GM18498 (cell line): ENCODE measurements around the gene IL17REL.

Experiments
- ATAC-seq: cut with Tn5 transposase; IDR thresholded peaks from one replicate; pipeline ENCODE4 v1.9.1; 2021; ENCODE audit warnings: mild to moderate bottlenecking, moderate library complexity; ENCODE audit not compliant: unreplicated experiment

IL17REL gene

DNA sequence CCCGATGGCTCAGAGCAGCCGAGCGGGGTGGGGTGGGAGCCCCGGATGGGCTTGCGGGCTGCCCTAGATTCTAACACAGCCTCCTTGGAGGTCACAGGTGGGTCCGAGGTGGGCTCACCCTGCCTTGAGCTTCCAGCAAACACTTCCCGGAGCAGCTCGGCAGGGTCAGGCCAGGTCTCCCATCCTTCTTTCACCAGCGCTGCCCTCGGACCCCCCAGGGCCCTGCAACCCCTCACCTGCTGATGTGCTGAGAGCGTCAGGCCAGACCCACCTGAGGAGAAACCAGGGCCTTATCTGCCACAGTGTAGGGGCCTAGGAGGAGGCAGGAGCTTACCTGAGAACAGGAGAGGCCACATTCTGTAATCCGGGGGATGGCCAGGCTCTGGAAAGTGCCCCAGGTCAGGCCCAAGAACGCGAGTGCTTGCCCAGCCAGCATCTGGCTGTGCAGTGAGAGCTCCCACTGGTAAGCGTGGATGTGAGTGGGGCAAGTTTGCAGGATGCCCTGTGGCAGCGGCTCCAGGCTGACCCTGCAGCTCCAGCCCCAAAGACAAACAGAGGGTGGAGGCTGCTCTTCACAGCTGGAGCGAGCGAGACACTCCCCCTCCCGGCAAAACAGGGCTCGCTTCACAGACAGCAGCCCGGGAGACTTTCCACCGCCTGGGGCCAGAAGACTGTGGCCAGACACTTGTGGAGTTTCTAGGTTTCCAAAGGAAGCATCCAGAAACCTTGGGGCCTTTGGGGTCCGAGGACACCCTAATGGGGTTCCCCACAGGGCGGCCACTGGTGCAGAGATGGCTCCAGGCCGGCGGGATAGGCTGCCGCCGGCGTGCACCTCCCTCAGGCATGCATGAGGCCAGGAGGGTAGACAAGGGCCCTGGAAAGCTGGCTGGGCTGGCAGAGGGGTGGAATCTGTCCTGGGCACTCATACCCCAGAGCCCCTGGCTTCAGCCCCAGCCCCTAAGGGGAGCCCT is at the start of gene IL17REL:
TSS of gene IL17REL (minus strand) at position 555 of the 971 bp plus-strand sequence. CDS start at position 436, 119 bp downstream.
- no peak for ATAC-seq

DNA sequence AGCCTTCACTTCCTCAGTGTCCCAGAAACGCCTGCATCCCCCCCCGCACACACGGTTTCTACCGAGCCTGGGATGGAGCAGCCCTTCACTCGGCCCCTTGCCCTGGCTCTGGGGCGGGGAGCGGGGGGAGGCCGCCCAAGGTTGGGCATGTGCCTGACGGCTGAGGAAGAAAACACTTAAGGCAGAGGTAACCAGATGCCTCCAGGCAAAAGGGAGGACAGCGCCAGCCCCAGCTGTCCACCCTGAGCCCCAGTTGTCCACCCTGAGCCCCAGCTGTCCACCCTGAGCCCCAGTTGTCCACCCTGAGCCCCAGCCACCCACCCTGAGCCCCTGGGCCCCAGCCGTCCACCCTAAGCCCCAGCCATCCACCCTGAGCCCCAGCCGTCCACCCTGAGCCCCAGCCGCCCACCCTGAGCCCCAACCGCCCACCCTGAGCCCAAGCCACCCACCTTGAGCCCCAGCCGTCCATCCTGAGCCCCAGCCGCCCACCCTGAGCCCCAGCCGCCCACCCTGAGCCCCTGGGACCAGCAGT is 49.3 kb upstream of the IL17REL start:
- no peak for ATAC-seq

DNA sequence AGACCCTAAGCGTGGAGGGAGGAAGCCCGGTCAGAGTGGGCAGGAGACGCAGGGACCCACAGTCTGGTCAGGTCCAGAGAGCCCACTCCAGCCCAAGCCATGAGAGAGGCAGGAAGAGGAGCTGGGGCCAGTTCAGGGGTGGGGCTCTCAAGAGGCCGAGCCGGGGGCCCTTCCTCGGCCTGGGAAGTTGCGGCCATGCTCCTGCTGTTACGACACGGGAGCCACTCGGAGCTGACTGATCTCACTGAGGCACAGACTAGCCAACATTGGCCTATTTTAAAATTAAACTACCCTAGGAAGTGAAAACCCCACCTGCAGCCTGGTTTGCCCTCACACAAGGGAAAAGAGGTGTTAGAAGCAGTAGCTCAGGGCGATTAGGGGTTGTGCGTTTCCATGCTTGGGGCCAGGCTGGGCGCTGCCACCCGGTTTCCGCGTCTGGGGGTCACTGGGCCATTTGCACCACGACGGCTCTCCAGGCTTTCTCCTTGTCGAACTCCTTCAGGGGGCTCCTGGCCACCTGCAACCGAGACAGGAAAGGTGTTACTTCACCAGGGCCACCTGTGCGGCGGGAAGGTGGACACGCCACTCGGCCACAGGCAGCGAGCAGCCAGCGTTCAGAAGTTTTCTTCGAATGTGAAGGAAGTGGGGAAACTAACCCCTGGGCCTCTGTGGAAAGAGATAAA is 48.7 kb upstream of the IL17REL start:
- no peak for ATAC-seq

DNA sequence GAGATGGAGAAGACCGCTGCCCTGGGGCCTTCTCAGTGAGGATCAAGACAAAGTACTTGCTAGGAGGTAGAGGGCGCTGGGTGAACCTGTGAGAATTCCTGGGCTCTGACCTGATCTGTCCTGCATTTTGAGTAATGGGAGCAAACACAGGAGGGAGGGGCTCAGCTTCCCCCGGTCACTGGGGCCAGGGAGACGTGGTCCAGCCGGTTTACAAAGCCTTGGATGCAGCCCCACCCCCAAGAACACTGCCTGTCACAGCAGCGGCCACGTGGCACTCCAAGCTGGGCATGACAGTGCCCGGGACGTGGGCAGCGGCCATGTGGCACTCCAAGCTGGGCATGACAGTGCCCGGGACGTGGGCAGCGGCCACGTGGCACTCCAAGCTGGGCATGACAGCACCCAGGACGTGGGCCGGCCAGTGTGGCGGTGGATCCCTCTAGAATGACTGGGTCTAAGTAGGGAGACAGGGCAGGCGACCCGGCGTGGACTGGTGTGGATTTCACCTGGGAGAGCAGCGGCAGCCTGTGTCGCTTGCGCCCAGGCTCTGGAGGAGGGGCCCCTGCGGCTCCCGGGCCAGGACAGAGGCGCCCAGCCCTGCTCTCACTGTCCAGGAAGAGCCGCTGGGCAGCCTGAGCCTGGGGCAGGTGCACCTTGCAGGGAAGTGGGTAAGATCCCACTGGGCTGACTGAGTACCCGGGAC is 48.0 kb upstream of the IL17REL start:
- ATAC-seq, result no peak

DNA sequence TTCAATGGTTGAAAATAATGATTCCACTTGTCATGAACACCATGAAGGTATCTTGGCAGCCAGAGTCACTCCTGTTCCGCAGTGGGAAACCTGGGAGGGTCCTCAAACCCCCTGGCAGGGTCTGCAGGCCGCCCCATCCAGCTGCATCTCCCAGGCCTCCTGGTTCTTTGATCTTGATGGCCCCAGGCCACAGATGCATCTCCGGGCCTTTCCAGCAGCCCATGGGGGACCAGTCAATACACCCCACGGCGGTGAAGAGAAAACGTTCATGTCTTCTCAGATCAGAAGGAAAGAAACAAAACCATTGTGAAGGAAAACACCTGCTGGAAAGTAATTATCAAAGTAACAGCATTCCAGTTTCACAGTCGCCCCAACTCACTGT is 47.3 kb upstream of the IL17REL start:
- no peak for ATAC-seq

DNA sequence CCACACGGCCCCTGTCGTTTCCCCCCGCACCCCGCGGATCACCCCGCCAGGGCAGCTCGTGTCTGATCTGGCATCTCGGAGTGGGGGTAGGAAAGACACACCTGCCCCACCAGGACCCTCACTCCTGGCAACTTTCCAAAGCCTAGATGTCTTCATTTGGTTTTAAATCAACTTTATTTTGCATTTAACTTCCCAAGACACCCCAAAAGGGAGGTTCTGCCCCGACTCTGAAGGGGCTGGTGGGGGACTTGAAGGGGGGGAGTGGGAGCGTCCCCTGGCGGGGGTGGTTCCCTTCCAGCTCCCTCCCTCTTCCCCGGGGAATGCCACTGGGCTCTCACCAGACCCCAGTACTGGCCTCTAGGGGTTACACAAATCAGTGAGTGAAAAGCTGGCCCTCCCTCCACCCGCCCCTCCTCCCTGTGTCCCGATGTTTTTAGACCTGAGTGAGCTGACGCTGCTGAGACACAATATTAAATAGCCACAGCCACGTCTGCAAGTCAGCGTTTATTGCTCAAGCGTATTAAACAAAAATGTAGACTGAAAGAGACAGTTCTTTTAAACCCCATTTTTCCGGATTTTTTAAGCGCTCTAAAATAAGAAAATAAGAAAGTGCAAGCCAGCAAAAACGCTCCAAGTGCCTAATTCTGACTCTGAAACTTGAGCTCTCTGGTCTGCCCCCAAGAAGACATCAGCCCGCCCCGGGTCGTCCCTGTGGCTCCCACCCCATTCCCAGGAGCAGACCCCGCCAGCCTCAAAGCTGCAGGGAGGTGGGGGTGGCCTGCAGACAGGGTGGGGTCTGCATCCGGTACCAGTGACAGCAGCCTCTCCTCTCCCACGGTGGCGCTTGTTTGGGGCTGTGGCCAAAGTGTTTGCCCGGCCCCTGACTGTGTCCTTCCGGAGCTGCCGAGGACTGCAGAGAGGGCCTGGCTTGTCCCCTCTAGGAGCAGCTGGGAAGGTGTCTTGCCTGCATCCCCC is 46.6 kb upstream of the IL17REL start:
- no peak for ATAC-seq

DNA sequence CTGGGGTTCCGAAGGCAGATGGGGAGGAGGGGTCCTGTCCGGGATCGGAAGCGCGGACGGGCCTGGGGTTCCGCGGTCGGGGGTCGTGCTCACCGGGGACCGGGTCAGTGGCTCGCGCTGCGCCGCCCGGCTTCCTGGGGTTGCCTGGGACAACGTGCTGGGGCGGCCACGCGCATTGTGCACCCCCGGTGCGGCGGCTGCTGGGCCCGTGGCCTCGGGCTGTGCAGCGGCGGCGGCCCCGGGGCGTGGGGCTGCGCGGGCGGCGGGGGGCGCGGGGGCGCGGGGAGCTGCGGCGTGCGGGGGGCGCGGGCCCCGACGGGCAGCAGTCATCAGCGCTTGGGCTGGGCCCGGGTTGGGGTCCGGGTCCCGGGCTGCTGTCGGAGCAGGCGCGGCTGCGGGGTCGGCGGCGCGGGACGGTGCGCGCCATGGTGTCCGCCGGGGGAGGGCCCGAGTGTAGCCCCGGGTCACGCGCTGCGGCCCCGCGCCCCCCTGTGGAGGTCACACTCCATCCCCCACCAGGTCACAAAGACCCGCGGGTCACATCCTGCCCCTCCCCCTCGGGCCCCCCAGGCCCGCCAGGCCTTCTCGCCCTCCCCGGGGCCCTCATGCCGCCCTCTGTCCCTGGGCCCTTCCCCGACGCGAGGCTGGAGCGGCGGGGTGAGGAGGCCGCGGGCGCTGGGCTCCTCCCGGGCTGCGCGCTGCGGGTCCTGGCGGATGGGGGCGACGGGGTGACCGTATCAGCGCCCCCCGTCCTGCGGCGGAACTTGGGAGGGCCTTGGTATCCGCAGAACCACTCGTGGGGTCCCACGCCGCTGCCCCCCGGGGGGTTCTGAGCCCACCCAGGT is 45.7 kb upstream of the IL17REL start, which contains the start of gene TTLL8:
TSS of gene TTLL8 (minus strand) at position 238 of the 845 bp plus-strand sequence.
- ATAC-seq, result no peak

DNA sequence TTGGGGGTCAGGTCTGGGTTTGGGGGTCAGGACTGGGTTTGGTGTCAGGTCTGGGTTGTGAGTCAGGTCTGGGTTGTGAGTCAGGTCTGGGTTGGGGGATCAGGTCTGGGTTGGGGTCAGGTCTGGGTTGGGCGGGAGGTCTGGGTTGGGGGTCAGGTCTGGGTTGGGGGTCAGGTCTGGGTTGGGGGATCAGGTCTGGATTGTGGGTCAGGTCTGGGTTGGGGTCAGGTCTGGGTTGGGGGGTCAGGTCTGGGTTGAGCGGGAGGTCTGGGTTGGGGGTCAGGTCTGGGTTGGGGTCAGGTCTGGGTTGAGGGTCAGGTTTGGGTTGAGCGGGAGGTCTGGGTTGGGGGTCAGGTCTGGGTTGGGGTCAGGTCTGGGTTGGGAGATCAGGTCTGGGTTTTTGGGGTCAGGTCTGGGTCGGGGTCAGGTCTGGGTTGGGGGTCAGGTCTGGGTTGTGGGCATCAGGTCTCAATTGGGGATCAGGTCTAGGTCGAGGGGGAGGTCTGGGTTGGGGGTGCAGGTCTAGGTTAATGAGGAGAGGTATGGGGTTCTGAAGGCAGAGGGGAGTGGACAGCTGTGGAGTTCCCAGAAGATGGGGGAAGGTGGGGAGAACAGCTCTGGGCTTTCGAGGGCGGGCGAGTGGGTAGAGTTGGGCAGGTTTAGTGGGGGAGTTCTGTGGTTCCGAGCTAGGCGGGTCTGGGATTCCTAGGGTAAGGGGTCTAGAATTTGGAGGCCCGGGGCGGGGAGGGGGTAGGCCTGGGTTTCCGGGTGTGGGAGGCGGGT is 44.9 kb upstream of the IL17REL start:
- ATAC-seq, result no peak

DNA sequence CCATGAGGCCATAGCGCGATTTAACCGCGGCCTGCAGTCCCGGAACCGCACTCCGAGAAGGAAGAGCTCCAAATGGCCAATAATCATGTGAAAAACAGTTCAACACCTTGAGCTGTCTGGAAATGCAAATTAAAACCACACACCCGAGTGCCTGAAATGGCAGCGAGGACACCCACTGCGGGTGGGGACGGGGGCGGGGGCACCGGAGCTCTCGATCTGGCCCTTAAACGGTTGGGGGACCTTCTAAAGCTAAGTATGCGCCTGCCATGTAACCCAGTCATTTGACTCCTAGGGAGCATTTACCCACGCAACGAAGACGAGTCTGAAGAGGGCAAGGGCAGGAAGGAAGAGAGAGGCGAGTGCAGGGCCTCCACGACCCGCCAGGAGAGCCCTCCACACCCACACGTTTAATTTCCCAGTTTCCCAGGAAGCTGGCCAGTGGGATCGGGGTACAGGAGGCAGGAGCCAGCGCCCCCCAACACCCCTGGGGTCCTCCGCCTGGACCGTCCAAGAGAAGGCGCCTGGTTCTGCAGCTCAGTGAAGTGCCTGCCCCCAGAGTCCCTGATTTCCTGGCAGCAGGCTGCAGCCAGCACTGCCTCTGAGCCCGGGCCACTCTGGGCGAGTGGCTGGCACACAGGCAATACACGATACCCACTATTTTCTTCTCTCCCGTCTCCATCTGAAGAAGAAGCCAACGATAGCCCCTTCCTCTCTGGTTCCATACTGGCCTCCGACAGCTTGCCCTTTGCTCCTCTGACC is 43.8 kb upstream of the IL17REL start:
- no peak for ATAC-seq

DNA sequence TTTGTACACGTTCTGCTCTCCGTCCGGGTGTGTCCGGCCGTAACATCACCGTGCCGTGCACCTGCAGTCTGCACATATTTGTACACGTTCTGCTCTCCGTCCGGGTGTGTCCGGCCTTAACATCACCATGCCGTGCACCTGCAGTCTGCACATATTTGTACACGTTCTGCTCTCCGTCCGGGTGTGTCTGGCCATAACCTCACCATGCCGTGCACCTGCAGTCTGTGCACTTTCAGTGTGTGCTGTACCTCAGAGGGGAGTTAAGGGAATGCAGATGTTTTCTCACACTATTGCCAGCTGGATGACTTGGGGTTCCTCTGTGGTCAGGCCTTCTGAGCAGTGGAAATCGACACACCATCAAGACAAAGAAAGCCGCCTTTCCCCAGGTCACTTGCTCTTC is 41.3 kb upstream of the IL17REL start:
- ATAC-seq, result no peak

DNA sequence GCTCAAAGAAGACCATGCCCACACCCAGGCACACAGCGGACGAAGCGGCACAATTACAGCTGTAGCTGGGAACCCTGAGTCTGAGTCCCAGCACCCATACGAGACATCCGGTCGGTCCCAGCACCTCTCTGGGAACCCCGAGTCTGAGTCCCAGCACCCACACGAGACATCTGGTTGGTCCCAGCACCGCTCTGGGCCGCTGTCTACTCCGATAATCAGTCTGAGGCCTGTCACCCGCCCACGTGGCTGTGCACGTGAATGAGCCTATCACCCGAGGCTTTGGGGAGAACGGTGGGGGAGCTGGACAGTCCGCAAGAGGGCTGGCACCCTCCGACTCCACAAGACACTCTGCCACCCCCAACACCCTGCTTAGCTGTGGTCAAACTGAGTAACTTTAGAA is 39.4 kb upstream of the IL17REL start:
- ATAC-seq, result no peak

DNA sequence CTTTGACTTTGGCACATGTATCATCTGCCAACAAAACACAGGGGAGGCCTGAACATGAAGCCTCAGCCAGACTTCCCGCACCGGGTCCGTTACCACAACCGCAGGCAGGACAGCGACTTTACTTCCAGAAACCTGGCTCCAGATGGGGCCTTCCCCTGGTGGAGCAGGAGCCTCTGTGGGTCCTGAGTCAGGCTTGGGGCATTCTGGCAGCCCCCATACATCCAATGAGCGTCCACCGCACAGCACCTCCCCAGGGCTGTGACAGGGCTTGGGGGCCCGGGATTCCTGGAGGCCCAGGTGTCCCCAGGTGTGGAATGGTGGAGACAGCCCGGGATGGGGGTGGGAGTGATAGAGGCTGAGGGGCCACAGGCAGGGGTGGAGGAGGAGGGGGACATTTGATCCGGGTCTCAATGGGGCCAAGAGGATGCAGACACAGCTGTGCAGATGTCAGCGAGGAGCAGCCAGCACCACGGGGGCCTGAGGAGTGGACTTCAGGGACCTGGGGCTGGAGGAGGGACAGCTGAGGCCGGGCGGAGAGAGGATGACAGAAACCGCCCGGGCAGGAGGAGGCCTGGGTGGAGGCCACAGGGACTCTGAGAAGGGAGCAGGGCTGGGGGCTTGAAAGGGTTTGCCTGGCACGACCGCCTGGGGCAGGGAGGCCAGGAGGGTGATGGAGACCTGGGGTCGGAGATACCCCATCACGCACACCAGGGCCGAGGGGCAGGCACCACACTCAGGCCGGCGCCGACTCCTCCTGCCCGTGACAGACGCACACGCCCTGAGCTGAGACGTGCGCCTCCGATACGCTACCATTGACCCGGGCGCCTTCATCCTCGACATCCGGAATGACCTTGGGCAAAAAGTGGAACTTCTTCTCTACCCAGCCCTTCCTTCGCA is 37.0 kb upstream of the IL17REL start:
- ATAC-seq, result no peak

DNA sequence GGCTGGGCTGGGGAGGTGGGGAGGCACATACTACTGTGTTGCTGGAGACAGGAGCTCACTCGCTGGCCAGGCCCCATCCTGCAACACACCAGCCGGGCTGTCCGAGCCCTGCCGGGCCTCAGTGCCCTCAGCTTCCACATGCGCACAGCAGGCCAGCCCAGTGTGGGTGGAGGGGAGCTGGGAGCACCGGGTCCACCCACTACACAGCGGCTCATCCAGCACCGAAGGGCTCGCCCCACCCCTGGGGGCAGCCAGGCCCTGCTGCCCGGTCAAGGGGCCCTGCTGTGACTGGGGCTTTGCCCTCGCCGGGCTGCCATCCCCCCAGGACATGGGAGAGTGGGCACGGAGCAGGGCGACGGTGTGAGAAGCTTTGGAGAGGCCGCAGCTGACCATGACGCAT is 36.3 kb upstream of the IL17REL start:
- no peak for ATAC-seq

DNA sequence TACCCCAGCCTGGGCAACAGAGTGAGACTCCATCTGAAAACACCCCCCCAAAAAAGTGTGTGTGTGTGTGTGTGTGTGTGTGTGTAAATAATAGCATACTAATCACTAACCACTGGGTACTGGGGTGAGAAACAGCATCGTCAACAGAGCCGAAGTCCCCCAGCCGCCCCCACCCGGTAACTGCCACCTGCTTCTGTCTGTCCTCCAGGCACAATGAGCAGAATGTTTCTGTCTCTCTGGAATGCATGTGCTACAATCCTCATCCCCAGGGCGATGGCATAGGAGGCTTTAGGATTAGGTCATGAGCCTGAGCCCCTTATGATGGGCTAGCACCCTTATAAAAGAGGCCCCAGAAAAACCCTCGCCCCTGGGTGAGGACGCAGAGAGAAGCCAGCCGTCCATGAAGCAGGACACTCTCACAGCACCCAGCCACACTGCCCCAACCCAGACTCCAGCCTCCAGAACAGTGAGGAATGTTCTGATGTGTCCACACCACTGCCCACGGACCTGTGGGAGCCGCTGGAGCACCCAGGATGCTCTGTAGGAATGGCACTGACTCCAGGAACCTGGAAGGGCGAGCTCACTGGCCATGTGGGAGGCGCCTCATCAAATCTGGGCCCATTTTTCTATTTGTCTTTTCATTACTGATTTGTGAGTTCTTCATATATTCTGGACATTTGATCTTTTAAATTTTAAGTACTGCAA is 35.6 kb upstream of the IL17REL start:
- no peak for ATAC-seq

DNA sequence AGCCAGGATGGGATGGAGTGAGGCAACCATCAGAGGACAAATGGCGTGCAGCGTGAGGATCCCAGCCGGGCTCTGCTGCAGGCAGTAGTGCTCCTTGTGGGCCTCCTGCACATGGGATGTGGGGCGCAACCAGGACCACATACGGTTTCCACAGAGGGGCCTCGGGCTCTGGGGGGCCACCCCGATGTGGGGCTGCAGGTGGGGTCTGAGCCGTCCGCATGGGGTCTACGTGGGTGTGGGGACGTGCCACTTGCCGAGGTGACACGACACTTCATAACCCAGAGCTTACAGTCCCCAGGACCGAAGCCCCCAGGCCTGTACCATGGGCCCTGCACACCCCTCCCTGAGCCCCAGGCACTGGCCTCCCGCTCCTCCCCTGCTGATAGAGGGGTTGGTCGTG is 34.8 kb upstream of the IL17REL start:
- no peak for ATAC-seq
